ENCODE results near the gene SIGLEC12.

GRCh38 chr19:51497666-51498065 is 3.9 kb downstream of the SIGLEC12 start:
- TF ChIP-seq CTCF (IDR thresholded peaks at IDR 0.05) = no peak
- no peak for TF ChIP-seq EZH2 (IDR thresholded peaks at IDR 0.05; ENCODE audit: borderline replicate concordance, insufficient read depth, low read depth, low read length, poor library complexity, severe bottlenecking)
